ENCODE results near the gene GPR155. TPM values are rescaled to one million over a fixed set of nuclear protein-coding genes. Genes with fewer than 3 reads are reported as not detected.

GPR155 gene
- total and polyA plus RNA-seq, 9 of the 15 experiments (the other 6 are each of a cell fraction or from before 2014, with no cell fraction given), result 0.04 to 0.40 (median 0.11) TPM; not detected in 1

DNA sequence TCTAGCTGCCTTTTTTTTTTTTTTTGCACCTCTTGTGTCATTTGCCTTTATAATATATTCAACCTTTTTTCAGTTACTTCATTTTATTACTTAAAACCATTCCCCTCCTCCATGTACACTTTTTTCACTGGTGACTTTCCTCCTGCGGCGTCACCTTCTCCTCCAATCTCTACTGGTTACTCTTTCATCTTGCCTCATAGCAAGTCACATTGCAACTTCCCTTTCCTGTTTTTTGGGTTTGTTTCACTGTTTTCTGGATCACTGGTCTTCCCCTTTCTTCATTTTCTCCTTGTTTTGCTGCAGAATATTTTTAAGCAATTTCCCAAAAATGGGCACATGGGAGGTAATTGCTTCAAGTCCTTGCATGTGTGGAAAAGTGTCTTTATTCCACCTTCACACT, 37.7 kb upstream of the GPR155 start:
- no peak overlapping the region for H3K4me3 ChIP-seq
- intact Hi-C loops (cut with micrococcal nuclease) (no loop called here), in situ Hi-C loops (cut with MboI) (no loop called here)
- H3K9me3 ChIP-seq (replicated peaks; ENCODE audit: control insufficient read depth, insufficient read depth, low read depth, low read length), result no peaks in the 10 kb centered on the region
- no peaks in the 10 kb centered on the region for H3K36me3 ChIP-seq (ENCODE audit: control insufficient read depth, insufficient read depth, low read length)
- no peak for TF ChIP-seq POLR2A (conservative IDR thresholded peaks at IDR 0.05)
- no peak for TF ChIP-seq RFX5 (IDR thresholded peaks at IDR 0.05; ENCODE audit: low read depth, low read length)
- TF ChIP-seq, protein P1, sequence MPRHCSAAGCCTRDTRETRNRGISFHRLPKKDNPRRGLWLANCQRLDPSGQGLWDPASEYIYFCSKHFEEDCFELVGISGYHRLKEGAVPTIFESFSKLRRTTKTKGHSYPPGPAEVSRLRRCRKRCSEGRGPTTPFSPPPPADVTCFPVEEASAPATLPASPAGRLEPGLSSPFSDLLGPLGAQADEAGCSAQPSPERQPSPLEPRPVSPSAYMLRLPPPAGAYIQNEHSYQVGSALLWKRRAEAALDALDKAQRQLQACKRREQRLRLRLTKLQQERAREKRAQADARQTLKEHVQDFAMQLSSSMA (CRISPR knock-in tag; IDR thresholded peaks at IDR 0.05), result no peak
- TF ChIP-seq, protein P2, sequence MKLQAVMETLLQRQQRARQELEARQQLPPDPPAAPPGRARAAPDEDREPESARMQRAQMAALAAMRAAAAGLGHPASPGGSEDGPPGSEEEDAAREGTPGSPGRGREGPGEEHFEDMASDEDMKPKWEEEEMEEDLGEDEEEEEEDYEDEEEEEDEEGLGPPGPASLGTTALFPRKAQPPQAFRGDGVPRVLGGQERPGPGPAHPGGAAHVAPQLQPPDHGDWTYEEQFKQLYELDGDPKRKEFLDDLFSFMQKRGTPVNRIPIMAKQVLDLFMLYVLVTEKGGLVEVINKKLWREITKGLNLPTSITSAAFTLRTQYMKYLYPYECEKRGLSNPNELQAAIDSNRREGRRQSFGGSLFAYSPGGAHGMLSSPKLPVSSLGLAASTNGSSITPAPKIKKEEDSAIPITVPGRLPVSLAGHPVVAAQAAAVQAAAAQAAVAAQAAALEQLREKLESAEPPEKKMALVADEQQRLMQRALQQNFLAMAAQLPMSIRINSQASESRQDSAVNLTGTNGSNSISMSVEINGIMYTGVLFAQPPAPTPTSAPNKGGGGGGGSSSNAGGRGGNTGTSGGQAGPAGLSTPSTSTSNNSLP (IDR thresholded peaks at IDR 0.05; ENCODE audit: borderline replicate concordance, low read depth, low read length), result no peak
- no peak for TF ChIP-seq ZNF263 (CRISPR knock-in tag; IDR thresholded peaks at IDR 0.05; ENCODE audit: borderline replicate concordance)
- no peak for TF ChIP-seq SMARCB1 (IDR thresholded peaks at IDR 0.05; ENCODE audit: insufficient read length, low read depth)
- peaks cover 2% of the 10 kb centered on the region for H3K9me1 ChIP-seq (ENCODE audit: control insufficient read depth, insufficient read depth, low read length)
- no TSS peak for BruUV-seq (replicated peaks)
- H3K27ac ChIP-seq (ENCODE audit: extremely low read depth, low read depth, low read length), result no peak overlapping the region
- peaks cover 16 to 23% of the 10 kb centered on the region in 2 experiments; a peak in 4 of 5 replicates for H3K27me3 ChIP-seq (ENCODE audit: control insufficient read depth in 2 of 2, insufficient read depth in 2 of 2, low read length in 2 of 2)
- H3K4me2 ChIP-seq (ENCODE audit: insufficient read depth, low read length), result no peak overlapping the region
- WGBS (ENCODE audit: insufficient coverage, low coverage, missing lambda C conversion rate), result 3% methylated on average over 2 of the region's 2 CpGs
- CTCF ChIA-PET (ENCODE audit: low intra/inter-chr PET ratio), result interaction anchor here (0.6 to 0.9 kb wide), 2 partner anchors 62 to 108 kb away, joined by 3 read pairs; no protein-coding TSS in a partner anchor
- no peaks in the 10 kb centered on the region for H4K20me1 ChIP-seq (replicated peaks; ENCODE audit: control insufficient read depth, insufficient read depth, low read length)
- H3K4me1 ChIP-seq (replicated peaks in 1 of 2; ENCODE audit: control insufficient read depth in 2 of 2, insufficient read depth in 2 of 2, low read length in 2 of 2), result no peaks in the 10 kb centered on the region
- POLR2A ChIA-PET, result no interaction called here
- no peak overlapping the region for H3K9ac ChIP-seq (ENCODE audit: insufficient read depth in 1 of 2, low read depth in 2 of 2, low read length in 2 of 2)
- DNase-seq (ENCODE audit: extremely low read depth in 1 of 4, low spot score in 3 of 4) (no peak), ATAC-seq (no peak), FAIRE-seq (no peak)
- H3K79me2 ChIP-seq (ENCODE audit: control insufficient read depth, insufficient read depth, low read length), result no peaks in the 10 kb centered on the region
- H2AFZ ChIP-seq (ENCODE audit: low read depth, low read length), result no peak overlapping the region

Measured in K562 (cell line).